SKM-1 (cell line): Measurements from ENCODE around the gene MRNIP.

Source experiments
- DNase-seq: peaks from one replicate; lab custom pipeline; 2025; ENCODE audit not compliant: unreplicated experiment; lab: John Stamatoyannopoulos, UW

The MRNIP gene

GRCh38 chr5:179822444-179822990, 36.1 kb downstream of the MRNIP start:
- no peak for DNase-seq

- DNase-seq = no peak
Observed at GRCh38 chr5:179822059-179822432, 36.6 kb downstream of the MRNIP start.

- peak; percentile 63 for DNase-seq
Observed at GRCh38 chr5:179821298-179822058, 37.1 kb downstream of the MRNIP start.

GRCh38 chr5:179820483-179821297, 37.9 kb downstream of the MRNIP start, which contains the start of gene SQSTM1:
Gene SQSTM1, plus strand, starts transcription at chr5:179820905. Its CDS starts 32 bp downstream, at chr5:179820937.
- DNase-seq = peak; percentile 18

- no peak for DNase-seq
Observed at GRCh38 chr5:179820127-179820482, 38.5 kb downstream of the MRNIP start.

GRCh38 chr5:179819296-179820126, 39.1 kb downstream of the MRNIP start:
- DNase-seq = no peak

- peak; percentile 84 for DNase-seq
Observed at GRCh38 chr5:179818746-179819295, 39.8 kb downstream of the MRNIP start.

GRCh38 chr5:179817890-179818745, 40.5 kb downstream of the MRNIP start:
- no peak for DNase-seq

- no peak for DNase-seq
Observed at GRCh38 chr5:179817470-179817840, 41.2 kb downstream of the MRNIP start.

GRCh38 chr5:179816796-179817469, 41.7 kb downstream of the MRNIP start:
- no peak for DNase-seq

GRCh38 chr5:179816401-179816795, 42.2 kb downstream of the MRNIP start:
- no peak for DNase-seq

- no peak for DNase-seq
Observed at GRCh38 chr5:179815491-179816249, 42.9 kb downstream of the MRNIP start.

- no peak for DNase-seq
Observed at GRCh38 chr5:179814090-179814489, 44.5 kb downstream of the MRNIP start.

- no peak for DNase-seq
Observed at GRCh38 chr5:179812997-179813607, 45.5 kb downstream of the MRNIP start.

- DNase-seq = no peak
Observed at GRCh38 chr5:179812135-179812825, 46.3 kb downstream of the MRNIP start.

GRCh38 chr5:179806250-179807048, 52.2 kb downstream of the MRNIP start, which contains the start of gene MGAT4B:
Gene MGAT4B, minus strand, starts transcription at chr5:179806866. Its CDS starts 283 bp downstream, at chr5:179806583.
- DNase-seq = no peak
